ENCODE measurements around the gene NINJ1. TPM values are rescaled to one million over a fixed set of nuclear protein-coding genes. Genes with fewer than 3 reads are reported as not detected.

The NINJ1 gene
- total and polyA plus RNA-seq, 2 of the 8 experiments (the other 6 are each of a cell fraction or from before 2014, with no cell fraction given): 28.2 to 65.6 TPM

DNA sequence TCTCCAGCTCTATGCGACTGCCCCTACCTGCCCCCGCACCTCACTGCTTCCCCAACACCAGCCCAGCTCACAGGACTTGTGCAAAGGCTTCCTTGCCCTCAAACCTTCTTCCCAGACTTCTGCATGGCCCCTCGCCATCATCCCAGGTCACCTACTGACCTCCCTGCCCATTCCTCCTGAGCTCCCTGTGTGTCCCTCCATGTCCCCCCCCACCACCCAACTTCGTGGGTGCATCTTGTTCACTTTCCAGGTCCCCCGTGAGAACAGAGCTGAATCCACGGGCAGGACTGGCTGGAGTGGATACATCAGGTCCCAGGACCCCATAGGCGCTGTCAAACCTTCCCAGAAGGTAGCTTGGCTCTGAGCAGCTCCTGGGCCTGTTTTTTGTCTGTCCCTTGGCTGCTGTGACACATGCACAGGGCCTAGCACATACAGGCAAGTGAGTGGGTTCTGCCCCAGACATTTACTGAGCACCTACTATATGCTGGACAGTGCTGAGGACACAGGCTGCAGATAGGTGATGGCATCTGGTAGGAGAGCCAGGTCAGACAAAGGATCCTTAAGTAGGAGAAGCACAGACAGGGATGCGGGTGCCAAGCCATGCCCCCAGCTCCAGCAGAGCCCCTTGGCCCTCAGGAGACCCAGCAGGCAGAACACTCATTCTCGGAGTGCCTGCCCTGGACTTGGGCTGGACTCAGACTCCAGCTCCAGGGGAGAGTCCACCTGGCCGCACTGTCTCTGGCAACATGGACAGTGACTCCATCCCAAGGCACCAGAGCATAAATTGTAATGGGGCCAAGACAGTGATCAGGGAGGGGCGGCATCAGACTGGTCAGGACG, 15.0 kb downstream of the NINJ1 start:
- H4K5ac ChIP-seq (ENCODE audit: insufficient read length, low read depth, low read length): no peak overlapping the region
- ChIA-PET CTCF (ENCODE audit: partially characterized antibody) (interaction anchor here (0.7 to 8.5 kb wide), 16 partner anchors 8 to 193 kb away, joined by 3 to 96 read pairs (median 4); no protein-coding TSS in a partner anchor), POLR2A (ENCODE audit: partially characterized antibody) (interaction anchor here (0.7 to 2.0 kb wide), 6 partner anchors 8 to 16 kb away, joined by 3 to 6 read pairs (median 4); partner anchors contain the start of gene NINJ1)
- peaks cover 0 to 16% (median 10%) of the 10 kb centered on the region in 4 experiments; a peak in 6 of 7 replicates for H3K4me1 ChIP-seq (replicated peaks in 1 of 4; ENCODE audit: control insufficient read depth in 3 of 4, insufficient read depth in 4 of 4, low read length in 3 of 4)
- no peak overlapping the region for H3K23ac ChIP-seq (ENCODE audit: insufficient read length)
- H2BK20ac ChIP-seq (ENCODE audit: low read length): no peak overlapping the region
- no peak overlapping the region for H2AK5ac ChIP-seq (ENCODE audit: low read depth, low read length)
- TF ChIP-seq POLR2AphosphoS5 (IDR thresholded peaks at IDR 0.05; ENCODE audit: low read depth, low read length) (no peak), KDM1A (IDR thresholded peaks at IDR 0.05; ENCODE audit: borderline replicate concordance, low read length) (no peak), GABPA (IDR thresholded peaks at IDR 0.05; ENCODE audit: borderline replicate concordance, insufficient read depth, low read length) (no peak), SP4 (IDR thresholded peaks at IDR 0.05; ENCODE audit: low read length) (no peak), EP300 (IDR thresholded peaks at IDR 0.05; ENCODE audit: borderline replicate concordance in 1 of 2, low read depth in 2 of 2, low read length in 2 of 2) (no peak), POU5F1 (IDR thresholded peaks at IDR 0.05; ENCODE audit: low read depth, low read length) (no peak)
- no peaks in the 10 kb centered on the region for H3K9me3 ChIP-seq (ENCODE audit: insufficient read depth in 2 of 2, low read depth in 1 of 2, low read length in 1 of 2)
- peaks cover 0 to 10% of the 10 kb centered on the region in 2 experiments for H4K20me1 ChIP-seq (replicated peaks in 1 of 2; ENCODE audit: control insufficient read depth in 1 of 2, insufficient read depth in 2 of 2, low read length in 2 of 2)
- no peak overlapping the region for H3K4me2 ChIP-seq (ENCODE audit: insufficient read depth in 1 of 2, low read depth in 2 of 2, low read length in 2 of 2)
- no peak overlapping the region for H3K14ac ChIP-seq (ENCODE audit: insufficient read length)
- H2BK15ac ChIP-seq (ENCODE audit: low read length): no peak overlapping the region
- H3K56ac ChIP-seq (replicated peaks; ENCODE audit: insufficient read length, low read depth, low read length): no peak overlapping the region
- H2BK12ac ChIP-seq (ENCODE audit: low read depth, low read length): peak overlapping the region; percentile 17; the same call in 1 of the 2 replicates
- no peak overlapping the region for H3K18ac ChIP-seq (ENCODE audit: extremely low read depth, low read length)
- DNase-seq (ENCODE audit: low read depth in 1 of 2, low spot score in 2 of 2): no peak
- peaks cover 3% of the 10 kb centered on the region; the same call in 1 of the 2 replicates for H3K23me2 ChIP-seq (ENCODE audit: low read depth, low read length)
- peak overlapping the region; percentile 31 for H2BK120ac ChIP-seq (replicated peaks; ENCODE audit: low read depth, low read length)
- H3K27me3 ChIP-seq (replicated peaks in 1 of 4; ENCODE audit: control insufficient read depth in 3 of 4, extremely low read depth in 1 of 4, insufficient read depth in 3 of 4, low read length in 3 of 4): no peaks in the 10 kb centered on the region
- peak overlapping the region; percentile 76; the same call in 1 of the 2 replicates for H4K8ac ChIP-seq (ENCODE audit: extremely low read depth, insufficient read depth, low read length)
- no peak overlapping the region for H3K27ac ChIP-seq (ENCODE audit: low read depth, low read length)
- no peak overlapping the region for H3K4me3 ChIP-seq (ENCODE audit: extremely low read depth in 1 of 4, insufficient read depth in 2 of 4, low read depth in 3 of 4, low read length in 4 of 4)
- no peak for FAIRE-seq
- peak overlapping the region; percentile 21; the same call in 1 of the 2 replicates for H2BK5ac ChIP-seq (ENCODE audit: low read depth, low read length)
- no peaks in the 10 kb centered on the region for H3K79me1 ChIP-seq (ENCODE audit: low read depth, low read length)
- 87% methylated on average over 12 of the region's 12 CpGs; no CpG with 5 or more reads in 1 of the 2 experiments for WGBS, 2 experiments (ENCODE audit: extremely low coverage in 1 of 2, insufficient coverage in 1 of 2, insufficient read length in 1 of 2, insufficient replicate concordance in 2 of 2, low coverage in 1 of 2, low lambda C conversion rate in 2 of 2, missing lambda C conversion rate in 1 of 2)
- H3K9ac ChIP-seq (replicated peaks in 1 of 4; ENCODE audit: extremely low read depth in 1 of 4, low read depth in 3 of 4, low read length in 3 of 4): no peak overlapping the region
- no peaks in the 10 kb centered on the region for H3K79me2 ChIP-seq (ENCODE audit: control insufficient read depth in 1 of 2, insufficient read depth in 2 of 2, low read length in 2 of 2)
- no peaks in the 10 kb centered on the region for H3K36me3 ChIP-seq (ENCODE audit: control insufficient read depth in 2 of 4, insufficient read depth in 4 of 4, low read length in 3 of 4)
- H3K4ac ChIP-seq (replicated peaks; ENCODE audit: insufficient read length, low read depth, low read length): no peak overlapping the region
- H4K91ac ChIP-seq (replicated peaks; ENCODE audit: insufficient read length, low read length): no peak overlapping the region
- no peak overlapping the region for H2AFZ ChIP-seq (ENCODE audit: low read length)

Measured in H1 (cell line).